AG10803 (cell line): ENCODE results near the gene CDK3.

ENCODE experiments used
- DNase-seq: peaks from one replicate; pipeline ENCODE4 v3.0.0; 2010; ENCODE audit warnings: low read depth
- H3K4me3 ChIP-seq: 2 replicates; pipeline ENCODE4 v1.5.1; 2011; ENCODE audit warnings: mild to moderate bottlenecking, low read length, control low read depth
- TF ChIP-seq, protein P1 (sequence below): conservative IDR thresholded peaks from 2 replicates; pipeline ENCODE4 v1.5.1; 2011; ENCODE audit warnings: mild to moderate bottlenecking, low read length, control low read depth, inconsistent platforms

Gene CDK3

GRCh38 chr17:75981019-75981615 lies 19.5 kb upstream of the CDK3 start:
- DNase-seq, result peak; percentile 52
- TF ChIP-seq, protein P1, sequence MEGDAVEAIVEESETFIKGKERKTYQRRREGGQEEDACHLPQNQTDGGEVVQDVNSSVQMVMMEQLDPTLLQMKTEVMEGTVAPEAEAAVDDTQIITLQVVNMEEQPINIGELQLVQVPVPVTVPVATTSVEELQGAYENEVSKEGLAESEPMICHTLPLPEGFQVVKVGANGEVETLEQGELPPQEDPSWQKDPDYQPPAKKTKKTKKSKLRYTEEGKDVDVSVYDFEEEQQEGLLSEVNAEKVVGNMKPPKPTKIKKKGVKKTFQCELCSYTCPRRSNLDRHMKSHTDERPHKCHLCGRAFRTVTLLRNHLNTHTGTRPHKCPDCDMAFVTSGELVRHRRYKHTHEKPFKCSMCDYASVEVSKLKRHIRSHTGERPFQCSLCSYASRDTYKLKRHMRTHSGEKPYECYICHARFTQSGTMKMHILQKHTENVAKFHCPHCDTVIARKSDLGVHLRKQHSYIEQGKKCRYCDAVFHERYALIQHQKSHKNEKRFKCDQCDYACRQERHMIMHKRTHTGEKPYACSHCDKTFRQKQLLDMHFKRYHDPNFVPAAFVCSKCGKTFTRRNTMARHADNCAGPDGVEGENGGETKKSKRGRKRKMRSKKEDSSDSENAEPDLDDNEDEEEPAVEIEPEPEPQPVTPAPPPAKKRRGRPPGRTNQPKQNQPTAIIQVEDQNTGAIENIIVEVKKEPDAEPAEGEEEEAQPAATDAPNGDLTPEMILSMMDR, result no peak
- H3K4me3 ChIP-seq, result no peak overlapping the region

DNA sequence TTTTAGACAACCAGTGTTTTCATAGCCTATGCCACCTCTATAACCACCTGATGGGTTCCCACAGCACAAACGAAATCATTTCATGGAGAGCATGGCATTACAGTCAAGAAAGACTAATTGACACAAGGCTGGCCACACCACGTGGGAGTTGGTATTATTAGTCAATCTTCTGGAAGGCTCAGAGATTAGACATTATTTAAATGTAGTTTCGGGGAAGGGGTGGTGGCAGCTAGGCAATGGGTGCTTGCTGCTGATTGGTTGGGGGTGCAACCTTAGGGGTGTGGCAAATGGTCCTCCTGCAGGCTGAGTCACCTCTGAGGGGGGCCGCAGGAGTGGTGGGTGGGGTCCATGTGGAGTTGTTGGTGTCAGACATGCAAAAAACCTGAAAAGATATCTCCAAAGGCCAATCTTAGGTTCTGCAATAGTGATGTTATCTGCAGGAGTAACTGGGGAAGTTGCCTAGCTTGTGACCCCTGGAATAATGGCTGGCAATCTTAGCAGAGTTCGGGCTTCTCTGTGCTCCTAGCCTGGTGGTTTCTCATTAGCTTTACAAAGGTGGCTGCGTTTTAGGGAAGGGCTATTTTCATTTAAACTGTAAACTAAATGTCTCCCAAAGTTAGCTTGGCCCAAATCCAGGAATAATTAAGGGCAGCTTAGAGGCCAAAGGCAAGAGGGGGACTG lies 17.0 kb upstream of the CDK3 start:
- no peak overlapping the region for H3K4me3 ChIP-seq
- TF ChIP-seq, protein P1, result no peak
- DNase-seq, result peak; percentile 37

GRCh38 chr17:75985986-75986385 lies 14.7 kb upstream of the CDK3 start:
- TF ChIP-seq, protein P1, result no peak
- no peak for DNase-seq
- no peak overlapping the region for H3K4me3 ChIP-seq

DNA sequence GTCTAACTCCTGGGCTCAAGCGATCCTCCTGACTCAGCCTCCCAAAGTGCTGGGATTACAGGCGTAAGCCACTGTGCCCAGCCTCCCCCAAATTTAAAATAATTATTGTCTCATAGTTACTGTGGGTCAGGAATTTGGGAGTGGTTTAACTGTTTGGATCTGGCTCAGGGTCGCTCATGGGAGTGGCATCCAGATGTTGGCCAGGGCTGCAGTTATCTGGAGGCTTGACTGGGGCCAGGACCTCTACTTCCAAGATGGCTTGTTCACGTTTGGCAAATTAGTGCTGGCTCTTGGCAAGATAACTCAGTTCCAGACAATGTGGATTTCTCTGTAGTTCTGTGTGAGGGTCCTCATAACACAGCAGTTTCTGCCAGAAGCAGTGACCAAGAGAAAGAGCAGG lies 13.6 kb upstream of the CDK3 start:
- DNase-seq, result no peak
- TF ChIP-seq, protein P1, result no peak
- no peak overlapping the region for H3K4me3 ChIP-seq

GRCh38 chr17:75991396-75991795 lies 9.3 kb upstream of the CDK3 start:
- no peak overlapping the region for H3K4me3 ChIP-seq
- DNase-seq, result no peak
- TF ChIP-seq, protein P1, result no peak

GRCh38 chr17:75994802-75995370 lies 5.8 kb upstream of the CDK3 start:
- TF ChIP-seq, protein P1, result no peak
- DNase-seq, result no peak
- no peak overlapping the region for H3K4me3 ChIP-seq
